ENCODE measurements around the gene ELOVL5.
"Not testable (repeated sequence)": the region's sequence is repeated elsewhere in the genome, so short reads cannot be mapped to it uniquely, and the experiment has no call there.

ELOVL5 gene

GRCh38 chr6:53328375-53328774, 20.4 kb downstream of the ELOVL5 start:
- no peak for DNase-seq (ENCODE audit: low spot score)

GRCh38 chr6:53327017-53327395, 21.7 kb downstream of the ELOVL5 start:
- DNase-seq (ENCODE audit: low spot score): peak; percentile 42

- DNase-seq (ENCODE audit: low spot score): no peak
Observed at GRCh38 chr6:53326372-53327016, 22.3 kb downstream of the ELOVL5 start.

GRCh38 chr6:53325785-53326184, 23.0 kb downstream of the ELOVL5 start:
- DNase-seq (ENCODE audit: low spot score): no peak

GRCh38 chr6:53322188-53323029, 26.3 kb downstream of the ELOVL5 start:
- no peak for DNase-seq (ENCODE audit: low spot score)

- no peak for DNase-seq (ENCODE audit: low spot score)
Observed at GRCh38 chr6:53321701-53322100, 27.0 kb downstream of the ELOVL5 start.

GRCh38 chr6:53320964-53321363, 27.8 kb downstream of the ELOVL5 start:
- no peak for DNase-seq (ENCODE audit: low spot score)

- no peak for DNase-seq (ENCODE audit: low spot score)
Observed at GRCh38 chr6:53318429-53318828, 30.3 kb downstream of the ELOVL5 start.

- no peak for DNase-seq (ENCODE audit: low spot score)
Observed at GRCh38 chr6:53317861-53318260, 30.9 kb downstream of the ELOVL5 start.

- DNase-seq (ENCODE audit: low spot score): not testable (repeated sequence)
Observed at GRCh38 chr6:53317299-53317698, 31.5 kb downstream of the ELOVL5 start.

GRCh38 chr6:53316142-53316541, 32.6 kb downstream of the ELOVL5 start:
- no peak for DNase-seq (ENCODE audit: low spot score)

- DNase-seq (ENCODE audit: low spot score): no peak
Observed at GRCh38 chr6:53315086-53315724, 33.5 kb downstream of the ELOVL5 start.

- peak; percentile 68 for DNase-seq (ENCODE audit: low spot score)
Observed at GRCh38 chr6:53313784-53314400, 34.9 kb downstream of the ELOVL5 start.

- no peak for DNase-seq (ENCODE audit: low spot score)
Observed at GRCh38 chr6:53312355-53312754, 36.4 kb downstream of the ELOVL5 start.

GRCh38 chr6:53311586-53311935, 37.2 kb downstream of the ELOVL5 start:
- DNase-seq (ENCODE audit: low spot score): no peak

GRCh38 chr6:53310771-53311585, 37.8 kb downstream of the ELOVL5 start:
- DNase-seq (ENCODE audit: low spot score): peak; percentile 58

GRCh38 chr6:53309901-53310300, 38.8 kb downstream of the ELOVL5 start:
- peak; percentile 23 for DNase-seq (ENCODE audit: low spot score)

GRCh38 chr6:53309059-53309900, 39.5 kb downstream of the ELOVL5 start:
- peak; percentile 48 for DNase-seq (ENCODE audit: low spot score)

GRCh38 chr6:53306819-53307347, 41.9 kb downstream of the ELOVL5 start:
- DNase-seq (ENCODE audit: low spot score): no peak

GRCh38 chr6:53306217-53306616, 42.5 kb downstream of the ELOVL5 start:
- DNase-seq (ENCODE audit: low spot score): not testable (repeated sequence)

Data from hematopoietic multipotent progenitor cell treated with erythropoietin and hydrocortisone succinate and interleukin-3 and kit ligand, for 15 days (in vitro differentiated cells).